NOMO-1 treated with dmso at 0.1 percent for 144 hours (cell line): ENCODE measurements around the gene MAPK12.
"Not testable (repeated sequence)": the region's sequence is repeated elsewhere in the genome, so short reads cannot be mapped to it uniquely, and the experiment has no call there.

ENCODE experiments used
- DNase-seq: peaks from one replicate; lab custom pipeline; 2025; ENCODE audit not compliant: unreplicated experiment; lab: John Stamatoyannopoulos, UW

Gene MAPK12

GRCh38 chr22:50282361-50283155 is 21.1 kb upstream of the MAPK12 start:
- no peak for DNase-seq

GRCh38 chr22:50281957-50282356 is 20.5 kb upstream of the MAPK12 start:
- no peak for DNase-seq

- DNase-seq: no peak
Observed at GRCh38 chr22:50281384-50281760, 19.9 kb upstream of the MAPK12 start.

GRCh38 chr22:50280708-50281383 is 19.4 kb upstream of the MAPK12 start:
- DNase-seq: no peak

GRCh38 chr22:50280022-50280707 is 18.7 kb upstream of the MAPK12 start:
- no peak for DNase-seq

GRCh38 chr22:50278956-50279619 is 17.6 kb upstream of the MAPK12 start:
- DNase-seq: no peak

GRCh38 chr22:50278461-50278860 is 17.0 kb upstream of the MAPK12 start:
- no peak for DNase-seq

- DNase-seq: no peak
Observed at GRCh38 chr22:50277761-50278160, 16.3 kb upstream of the MAPK12 start.

- no peak for DNase-seq
Observed at GRCh38 chr22:50276143-50276542, 14.7 kb upstream of the MAPK12 start.

- DNase-seq: no peak
Observed at GRCh38 chr22:50275181-50276055, 13.9 kb upstream of the MAPK12 start.

GRCh38 chr22:50274771-50275170 is 13.3 kb upstream of the MAPK12 start:
- no peak for DNase-seq

- DNase-seq: peak; percentile 25
Observed at GRCh38 chr22:50274311-50274710, 12.8 kb upstream of the MAPK12 start.

- DNase-seq: not testable (repeated sequence)
Observed at GRCh38 chr22:50273781-50274180, 12.3 kb upstream of the MAPK12 start.

GRCh38 chr22:50273352-50273751 is 11.9 kb upstream of the MAPK12 start:
- DNase-seq: not testable (repeated sequence)

- no peak for DNase-seq
Observed at GRCh38 chr22:50272044-50272802, 10.7 kb upstream of the MAPK12 start.

GRCh38 chr22:50271519-50271970 is 10.1 kb upstream of the MAPK12 start:
- no peak for DNase-seq

GRCh38 chr22:50270666-50271394 is 9.3 kb upstream of the MAPK12 start:
- DNase-seq: peak; percentile 19

GRCh38 chr22:50269970-50270665 is 8.6 kb upstream of the MAPK12 start, which contains the start of gene MAPK11:
Gene MAPK11 (minus strand): TSS chr22:50270380. CDS start chr22:50270292, 88 bp downstream.
- DNase-seq: no peak
